BJ (cell line): ENCODE results near the gene LCE4A. TPM values are rescaled to one million over a fixed set of nuclear protein-coding genes. Genes with fewer than 3 reads are reported as not detected.

Experiments
- CTCF ChIA-PET: fragments of 350-600 bp; formaldehyde crosslinking; extraction: SDS; loops from one replicate; lab custom pipeline; 2021; ENCODE audit warnings: antibody characterized with exemption, inconsistent platforms; lab: Yijun Ruan, JAX
- POLR2A ChIA-PET: fragments of 300-600 bp; sonication (Branson Sonifier 250); formaldehyde crosslinking; extraction: SDS; loops from one replicate; lab custom pipeline; 2021; ENCODE audit warnings: antibody characterized with exemption; lab: Charles Lee
- DNase-seq: peaks from one replicate; pipeline ENCODE4 v3.0.0-alpha.2; 2011; ENCODE audit warnings: low read depth
- H3K27me3 ChIP-seq: 2 replicates; pipeline ENCODE4 v1.6.0; 2011; ENCODE audit warnings: low read length; ENCODE audit not compliant: control insufficient read depth, insufficient read depth
- H3K36me3 ChIP-seq: 2 replicates; pipeline ENCODE4 v1.5.1; 2011; ENCODE audit warnings: low read length; ENCODE audit not compliant: control insufficient read depth, insufficient read depth
- H3K4me3 ChIP-seq: 2 replicates; pipeline ENCODE4 v1.5.1; 2011; ENCODE audit warnings: low read depth, mild to moderate bottlenecking, control low read depth, low read length
- polyA plus RNA-seq: library from polyadenylated mRNA; depleted of rRNA; stranded (reverse); fragments of >200 nt; gene quantifications from 2 replicates; pipeline ENCODE4 v1.2.3, GENCODE V29; 2011
- TF ChIP-seq, protein P1 (sequence below): IDR thresholded peaks from 2 replicates; pipeline ENCODE4 v1.5.1; 2011; ENCODE audit warnings: low read depth, mild to moderate bottlenecking, control low read depth, inconsistent platforms, low read length, moderate library complexity; ENCODE audit not compliant: insufficient read depth

The LCE4A gene
- polyA plus RNA-seq, 1 experiment, result not detected

DNA sequence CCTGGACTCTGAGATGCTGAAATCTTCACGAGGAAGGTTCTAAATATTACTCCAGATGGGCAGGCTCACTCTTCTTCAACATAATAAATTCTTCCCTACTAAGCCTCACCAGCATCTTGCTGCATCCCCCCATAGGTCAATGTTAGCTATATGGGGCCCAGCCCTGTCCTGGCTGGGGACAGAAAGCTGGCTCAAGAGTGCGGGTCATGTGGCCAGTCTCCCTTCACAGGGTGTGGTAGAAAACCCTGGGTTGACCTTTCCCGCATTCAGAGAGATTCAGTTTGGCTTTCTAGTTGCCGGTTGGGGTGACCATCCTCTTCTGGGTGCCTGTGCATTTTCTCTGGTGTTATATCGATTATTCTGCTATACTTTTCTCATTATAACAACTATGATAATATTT is 30.0 kb downstream of the LCE4A start:
- CTCF ChIA-PET, result interaction anchor here (1.0 kb wide), 1 partner anchor 17 kb away, joined by 3 read pairs; no protein-coding TSS in a partner anchor
- Histone ChIP-seq H3K4me3 (no peak overlapping the region), H3K36me3 (no peaks in the 10 kb centered on the region), H3K27me3 (no peaks in the 10 kb centered on the region)
- DNase-seq, result no peak
- POLR2A ChIA-PET, result no interaction called here
- TF ChIP-seq, protein P1, sequence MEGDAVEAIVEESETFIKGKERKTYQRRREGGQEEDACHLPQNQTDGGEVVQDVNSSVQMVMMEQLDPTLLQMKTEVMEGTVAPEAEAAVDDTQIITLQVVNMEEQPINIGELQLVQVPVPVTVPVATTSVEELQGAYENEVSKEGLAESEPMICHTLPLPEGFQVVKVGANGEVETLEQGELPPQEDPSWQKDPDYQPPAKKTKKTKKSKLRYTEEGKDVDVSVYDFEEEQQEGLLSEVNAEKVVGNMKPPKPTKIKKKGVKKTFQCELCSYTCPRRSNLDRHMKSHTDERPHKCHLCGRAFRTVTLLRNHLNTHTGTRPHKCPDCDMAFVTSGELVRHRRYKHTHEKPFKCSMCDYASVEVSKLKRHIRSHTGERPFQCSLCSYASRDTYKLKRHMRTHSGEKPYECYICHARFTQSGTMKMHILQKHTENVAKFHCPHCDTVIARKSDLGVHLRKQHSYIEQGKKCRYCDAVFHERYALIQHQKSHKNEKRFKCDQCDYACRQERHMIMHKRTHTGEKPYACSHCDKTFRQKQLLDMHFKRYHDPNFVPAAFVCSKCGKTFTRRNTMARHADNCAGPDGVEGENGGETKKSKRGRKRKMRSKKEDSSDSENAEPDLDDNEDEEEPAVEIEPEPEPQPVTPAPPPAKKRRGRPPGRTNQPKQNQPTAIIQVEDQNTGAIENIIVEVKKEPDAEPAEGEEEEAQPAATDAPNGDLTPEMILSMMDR, result no peak

DNA sequence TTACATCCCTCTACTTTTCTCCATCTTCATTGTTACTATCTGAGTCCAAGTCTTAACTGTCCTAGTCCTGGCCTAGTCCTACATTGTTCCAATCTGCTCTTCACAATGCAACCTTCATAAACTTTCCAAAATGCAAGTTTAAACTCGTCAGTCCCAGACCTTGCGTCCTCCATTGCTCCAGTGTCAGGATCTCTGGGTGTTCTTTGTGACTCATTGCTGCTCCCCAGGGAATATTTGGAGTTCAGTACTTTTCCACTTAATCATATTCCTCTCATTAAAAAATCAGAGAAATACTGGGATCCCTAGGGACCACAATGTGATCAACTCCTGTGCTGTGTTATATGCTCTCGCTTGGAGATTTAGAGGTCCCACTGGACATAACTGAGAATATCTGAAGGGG is 31.9 kb downstream of the LCE4A start:
- TF ChIP-seq, protein P1, result no peak
- no peaks in the 10 kb centered on the region for H3K36me3 ChIP-seq
- H3K4me3 ChIP-seq, result no peak overlapping the region
- H3K27me3 ChIP-seq, result no peaks in the 10 kb centered on the region
- POLR2A ChIA-PET, result no interaction called here
- CTCF ChIA-PET, result interaction anchor here (1.1 to 1.2 kb wide), 2 partner anchors 14 to 15 kb away, joined by 3 read pairs; no protein-coding TSS in a partner anchor
- no peak for DNase-seq

DNA sequence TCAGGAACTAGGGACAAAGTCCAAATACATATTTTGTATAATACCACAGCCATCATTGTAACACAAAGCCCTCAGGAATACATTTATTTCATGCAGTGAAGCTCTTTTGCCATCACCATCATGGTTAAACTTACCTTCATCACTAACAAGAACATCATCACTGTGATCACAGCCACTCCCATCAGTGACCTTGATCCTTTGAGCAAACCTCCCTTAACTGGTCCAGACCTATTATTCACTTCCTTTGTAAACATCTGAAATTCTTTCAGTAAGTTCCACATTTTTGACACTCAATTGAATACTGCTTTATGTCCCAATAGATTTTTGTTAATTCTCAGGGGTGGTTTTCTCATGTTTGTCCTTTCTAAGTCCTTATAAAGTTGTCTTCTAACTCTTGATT is 33.7 kb downstream of the LCE4A start:
- DNase-seq, result no peak
- TF ChIP-seq, protein P1, result no peak
- ChIA-PET POLR2A (no interaction called here), CTCF (no interaction called here)
- no peak overlapping the region for H3K4me3 ChIP-seq
- H3K36me3 ChIP-seq, result no peaks in the 10 kb centered on the region
- H3K27me3 ChIP-seq, result no peaks in the 10 kb centered on the region

DNA sequence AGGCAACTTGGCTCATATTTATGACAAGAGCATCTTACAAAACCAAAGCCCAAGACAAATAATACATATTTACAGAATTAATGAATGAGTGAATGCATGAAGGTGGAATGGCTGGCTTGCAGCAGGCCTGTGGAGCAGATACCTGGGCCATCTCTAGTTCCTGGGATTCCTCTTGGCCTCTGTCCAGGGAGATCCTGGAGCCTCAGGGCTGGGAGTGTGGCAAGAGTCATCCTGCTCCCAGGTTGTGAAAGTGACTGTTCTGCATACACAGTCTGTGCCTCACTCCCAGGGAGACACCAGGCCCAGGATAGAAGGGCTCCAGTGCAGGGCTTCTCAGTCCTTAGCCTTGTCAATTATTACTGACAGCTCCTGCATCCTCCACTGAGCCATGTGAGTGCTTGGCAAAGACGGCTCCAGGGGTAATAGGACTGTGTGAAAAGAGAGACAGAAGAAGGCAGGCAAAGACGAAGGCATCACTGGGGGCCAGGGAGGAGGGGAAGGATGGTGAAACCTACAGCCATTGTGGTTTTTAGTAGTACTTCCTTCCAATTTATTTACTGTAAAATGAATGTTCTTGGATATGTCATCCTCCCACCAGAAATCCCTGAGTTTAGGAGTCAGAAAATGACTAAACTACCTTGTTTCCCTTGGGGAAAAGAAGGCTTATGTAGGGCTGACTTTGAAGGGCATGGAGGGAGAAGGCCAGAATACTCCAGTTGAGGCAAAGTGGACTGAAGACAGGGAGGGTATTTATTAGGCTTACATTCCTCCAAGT is 35.6 kb downstream of the LCE4A start:
- ChIA-PET POLR2A (no interaction called here), CTCF (interaction anchor here (0.6 kb wide), 1 partner anchor 210 kb away, joined by 4 read pairs; no protein-coding TSS in a partner anchor)
- Histone ChIP-seq H3K27me3 (no peaks in the 10 kb centered on the region), H3K4me3 (no peak overlapping the region), H3K36me3 (no peaks in the 10 kb centered on the region)
- TF ChIP-seq, protein P1, result no peak
- no peak for DNase-seq

DNA sequence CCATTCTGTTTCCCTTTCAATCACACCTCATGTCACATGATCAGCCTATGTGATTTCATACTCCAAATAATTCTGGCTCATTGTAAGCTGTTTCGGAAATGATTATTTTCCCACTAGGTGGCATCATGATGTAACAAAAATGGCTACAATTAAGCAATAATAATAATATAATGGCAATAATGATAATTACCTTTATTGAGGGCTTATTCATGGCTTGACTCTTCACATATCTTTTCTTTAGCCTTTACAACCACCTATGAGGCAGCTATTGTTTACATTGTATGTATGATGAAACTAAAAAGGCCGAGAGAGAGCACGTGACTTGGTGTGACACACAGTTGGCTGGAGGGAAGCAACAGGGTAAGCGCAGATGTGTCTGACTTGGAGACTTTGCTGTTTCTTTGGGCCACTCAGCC is 37.3 kb downstream of the LCE4A start:
- no peaks in the 10 kb centered on the region for H3K36me3 ChIP-seq
- TF ChIP-seq, protein P1, result no peak
- no peak overlapping the region for H3K4me3 ChIP-seq
- CTCF ChIA-PET, result interaction anchor here (0.9 to 1.5 kb wide), 2 partner anchors 47 to 125 kb away, joined by 3 read pairs; partner anchors contain the start of gene LCE2A
- no peak for DNase-seq
- POLR2A ChIA-PET, result no interaction called here
- no peaks in the 10 kb centered on the region for H3K27me3 ChIP-seq
